GM21786 (cell line): ENCODE data around the gene TUT7.
"Not testable (repeated sequence)": the region's sequence is repeated elsewhere in the genome, so short reads cannot be mapped to it uniquely, and the experiment has no call there.

Source experiments
- ATAC-seq: cut with Tn5 transposase; IDR thresholded peaks from one replicate; pipeline ENCODE4 v1.9.1; 2021; ENCODE audit not compliant: unreplicated experiment

Gene TUT7, protein sequence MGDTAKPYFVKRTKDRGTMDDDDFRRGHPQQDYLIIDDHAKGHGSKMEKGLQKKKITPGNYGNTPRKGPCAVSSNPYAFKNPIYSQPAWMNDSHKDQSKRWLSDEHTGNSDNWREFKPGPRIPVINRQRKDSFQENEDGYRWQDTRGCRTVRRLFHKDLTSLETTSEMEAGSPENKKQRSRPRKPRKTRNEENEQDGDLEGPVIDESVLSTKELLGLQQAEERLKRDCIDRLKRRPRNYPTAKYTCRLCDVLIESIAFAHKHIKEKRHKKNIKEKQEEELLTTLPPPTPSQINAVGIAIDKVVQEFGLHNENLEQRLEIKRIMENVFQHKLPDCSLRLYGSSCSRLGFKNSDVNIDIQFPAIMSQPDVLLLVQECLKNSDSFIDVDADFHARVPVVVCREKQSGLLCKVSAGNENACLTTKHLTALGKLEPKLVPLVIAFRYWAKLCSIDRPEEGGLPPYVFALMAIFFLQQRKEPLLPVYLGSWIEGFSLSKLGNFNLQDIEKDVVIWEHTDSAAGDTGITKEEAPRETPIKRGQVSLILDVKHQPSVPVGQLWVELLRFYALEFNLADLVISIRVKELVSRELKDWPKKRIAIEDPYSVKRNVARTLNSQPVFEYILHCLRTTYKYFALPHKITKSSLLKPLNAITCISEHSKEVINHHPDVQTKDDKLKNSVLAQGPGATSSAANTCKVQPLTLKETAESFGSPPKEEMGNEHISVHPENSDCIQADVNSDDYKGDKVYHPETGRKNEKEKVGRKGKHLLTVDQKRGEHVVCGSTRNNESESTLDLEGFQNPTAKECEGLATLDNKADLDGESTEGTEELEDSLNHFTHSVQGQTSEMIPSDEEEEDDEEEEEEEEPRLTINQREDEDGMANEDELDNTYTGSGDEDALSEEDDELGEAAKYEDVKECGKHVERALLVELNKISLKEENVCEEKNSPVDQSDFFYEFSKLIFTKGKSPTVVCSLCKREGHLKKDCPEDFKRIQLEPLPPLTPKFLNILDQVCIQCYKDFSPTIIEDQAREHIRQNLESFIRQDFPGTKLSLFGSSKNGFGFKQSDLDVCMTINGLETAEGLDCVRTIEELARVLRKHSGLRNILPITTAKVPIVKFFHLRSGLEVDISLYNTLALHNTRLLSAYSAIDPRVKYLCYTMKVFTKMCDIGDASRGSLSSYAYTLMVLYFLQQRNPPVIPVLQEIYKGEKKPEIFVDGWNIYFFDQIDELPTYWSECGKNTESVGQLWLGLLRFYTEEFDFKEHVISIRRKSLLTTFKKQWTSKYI (N-terminal part only)

DNA sequence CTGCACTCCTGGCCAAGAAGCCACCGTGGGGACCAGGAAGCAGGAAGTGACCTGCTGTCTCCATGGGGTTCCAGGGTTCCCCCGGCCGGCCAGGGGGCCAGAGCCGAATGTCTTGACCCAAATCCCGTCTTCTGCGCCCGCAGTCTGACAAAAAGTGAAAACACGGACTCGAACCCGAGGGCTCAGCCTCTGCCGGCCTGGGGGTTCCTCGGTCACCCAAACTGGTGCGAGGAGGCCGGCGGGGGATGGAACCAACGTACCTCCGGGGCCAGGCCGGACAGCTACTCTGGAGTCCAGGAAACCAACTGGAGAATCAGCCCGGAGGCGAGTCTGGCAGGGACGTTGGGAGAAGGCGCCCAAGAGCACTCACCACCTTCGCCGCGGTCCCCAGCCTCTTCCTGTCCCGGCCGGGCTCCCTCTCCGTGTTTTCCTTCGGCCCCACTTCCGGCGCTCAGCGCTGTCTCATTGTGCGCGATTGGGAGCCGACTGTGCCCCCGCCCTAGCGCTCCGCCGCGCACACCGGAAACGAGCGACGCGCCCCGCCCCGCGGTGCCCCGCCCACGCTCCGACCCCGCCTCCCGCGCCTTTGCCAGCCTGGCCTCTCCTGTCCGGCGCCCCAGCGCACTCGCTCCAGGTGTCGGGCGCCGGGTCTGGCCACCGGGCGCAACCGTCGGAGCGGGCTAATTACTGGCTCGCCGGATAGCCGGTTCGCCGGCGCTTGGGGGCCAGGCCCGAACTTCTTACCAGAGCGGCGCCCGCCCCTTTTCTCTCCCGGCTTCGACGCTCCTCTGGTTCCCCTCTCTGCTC is at the start of gene TUT7:
TSS of gene TUT7 (minus strand) at position 400 of the 807 bp plus-strand sequence. CDS start 1,211 bp downstream, outside the sequence.
- ATAC-seq, result peak; percentile 73

DNA sequence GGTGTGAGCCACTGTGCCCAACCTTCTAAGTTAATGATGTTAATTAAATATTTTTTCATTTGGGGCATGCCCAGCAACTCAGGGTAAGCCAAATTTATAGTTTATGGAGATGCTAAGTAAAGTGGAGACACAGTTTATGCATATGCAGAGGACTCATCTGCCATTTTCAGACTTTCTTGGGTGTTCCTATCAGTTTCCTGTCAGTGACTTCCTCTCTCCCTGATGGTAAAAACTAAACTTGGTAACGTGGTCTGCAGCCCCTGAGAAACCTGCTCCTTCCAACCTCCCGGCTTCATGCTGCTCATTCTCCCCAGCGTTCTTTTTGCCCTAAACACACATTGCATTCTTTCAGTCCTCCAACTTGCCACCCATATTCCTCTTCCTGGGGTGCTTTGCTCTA is 48.4 kb upstream of the TUT7 start:
- ATAC-seq, result no peak

DNA sequence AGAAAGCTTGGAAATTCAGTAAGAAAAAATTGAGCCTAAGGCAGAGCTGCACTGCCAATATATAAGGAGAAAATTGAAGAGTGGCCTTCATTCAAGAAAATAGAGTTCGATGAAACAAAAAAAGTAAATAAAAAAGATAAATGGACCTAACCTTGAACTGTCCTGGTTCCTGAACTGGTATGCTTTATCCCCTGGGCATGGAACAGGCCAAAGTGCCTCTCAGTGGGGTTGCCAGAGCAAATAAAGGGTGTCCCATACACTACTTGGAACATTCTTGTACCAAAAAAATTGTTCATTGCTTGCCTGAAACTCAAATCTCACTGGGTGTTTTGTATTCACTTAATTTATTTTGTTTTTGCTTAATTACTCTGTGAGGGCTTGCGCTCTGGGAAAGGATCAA is 42.2 kb upstream of the TUT7 start:
- no peak for ATAC-seq

DNA sequence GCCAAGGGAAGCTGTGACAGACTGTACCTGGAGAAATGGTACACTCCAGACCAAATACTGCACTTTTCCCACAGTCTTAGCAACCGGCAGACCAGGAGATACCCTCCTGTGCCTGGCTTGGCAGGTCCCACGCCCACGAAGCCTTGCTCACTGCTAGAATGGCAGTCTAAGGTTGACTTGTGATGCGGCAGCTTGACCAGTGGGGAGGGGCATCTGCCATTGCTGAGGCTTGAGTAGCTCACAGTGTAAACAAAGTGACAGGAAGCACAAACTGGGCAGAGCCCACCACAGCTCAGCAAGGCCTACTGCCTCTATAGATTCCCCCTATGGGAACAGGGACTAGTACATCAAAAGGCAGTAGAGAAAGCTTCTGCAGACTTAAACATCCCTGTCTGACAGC is 36.0 kb upstream of the TUT7 start:
- not testable (repeated sequence) for ATAC-seq

DNA sequence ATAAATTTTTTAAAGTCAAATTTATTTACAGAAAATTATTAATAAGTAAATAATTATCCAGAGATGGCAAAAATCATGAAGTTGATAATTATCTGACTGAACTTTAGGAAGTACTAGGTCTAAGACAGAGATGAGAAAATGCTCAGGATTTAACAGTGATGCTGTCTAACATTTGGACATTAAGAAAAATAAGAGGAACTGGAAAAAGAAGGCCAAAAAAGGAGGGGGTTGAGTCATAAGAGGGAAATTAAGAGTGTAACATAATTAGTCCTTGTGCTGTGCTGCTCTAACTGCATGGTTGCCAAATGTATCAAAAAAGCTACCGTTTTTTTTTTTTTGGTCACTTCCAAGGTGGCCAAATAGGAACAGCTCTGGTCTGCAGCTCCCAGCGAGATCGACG is 35.4 kb upstream of the TUT7 start:
- ATAC-seq, result no peak

DNA sequence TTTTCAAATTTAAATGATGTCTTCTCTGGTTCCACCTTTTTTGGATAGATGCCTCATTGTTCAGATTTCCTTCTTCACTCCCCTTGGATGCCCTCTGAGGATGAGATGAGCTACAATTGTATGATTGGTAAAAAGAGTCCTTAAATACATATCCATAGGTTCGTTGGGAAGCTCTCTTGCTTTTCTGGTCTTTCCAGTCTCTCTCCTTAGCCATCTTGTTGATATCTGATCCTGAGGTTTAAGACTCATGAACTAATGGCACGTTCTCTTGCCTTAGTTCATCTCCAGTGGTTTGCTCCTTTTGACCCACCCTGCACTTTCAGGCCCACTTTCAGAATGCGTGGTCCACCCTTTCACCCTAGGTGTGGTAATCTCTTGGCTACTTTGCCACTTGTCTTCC is 33.2 kb upstream of the TUT7 start:
- ATAC-seq, result no peak

DNA sequence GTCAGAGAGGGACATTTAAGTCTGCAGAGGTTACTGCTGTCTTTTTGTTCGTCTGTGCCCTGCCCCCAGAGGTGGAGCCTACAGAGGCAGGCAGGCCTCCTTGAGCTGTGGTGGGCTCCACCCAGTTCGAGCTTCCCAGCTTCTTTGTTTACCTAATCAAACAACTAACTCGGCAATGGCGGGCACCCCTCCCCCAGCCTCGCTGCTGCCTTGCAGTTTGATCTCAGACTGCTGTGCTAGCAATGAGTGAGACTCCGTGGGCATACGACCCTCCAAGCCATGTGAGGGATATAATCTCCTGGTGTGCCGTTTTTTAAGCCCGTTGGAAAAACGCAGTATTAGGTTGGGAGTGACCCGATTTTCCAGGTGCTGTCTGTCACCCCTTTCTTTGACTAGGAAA is 28.8 kb upstream of the TUT7 start:
- not testable (repeated sequence) for ATAC-seq

DNA sequence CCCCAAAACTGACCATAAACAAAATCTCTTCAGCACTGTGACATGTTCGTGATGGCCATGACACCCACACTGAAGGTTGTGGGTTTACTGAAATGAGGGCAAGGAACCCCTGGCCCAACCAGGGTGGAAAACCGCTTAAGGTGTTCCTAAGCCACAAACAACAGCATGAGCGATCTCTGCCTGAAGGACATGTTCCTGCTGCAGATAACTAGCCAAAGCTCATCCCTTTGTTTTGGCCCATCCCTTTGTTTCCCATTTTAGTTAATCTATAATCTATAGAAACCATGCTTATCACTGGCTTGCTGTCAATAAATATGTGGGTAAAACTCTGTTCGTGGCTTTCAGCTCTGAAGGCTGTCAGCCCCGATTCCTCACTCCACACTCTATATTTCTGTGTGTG is 21.8 kb upstream of the TUT7 start:
- ATAC-seq, result no peak

DNA sequence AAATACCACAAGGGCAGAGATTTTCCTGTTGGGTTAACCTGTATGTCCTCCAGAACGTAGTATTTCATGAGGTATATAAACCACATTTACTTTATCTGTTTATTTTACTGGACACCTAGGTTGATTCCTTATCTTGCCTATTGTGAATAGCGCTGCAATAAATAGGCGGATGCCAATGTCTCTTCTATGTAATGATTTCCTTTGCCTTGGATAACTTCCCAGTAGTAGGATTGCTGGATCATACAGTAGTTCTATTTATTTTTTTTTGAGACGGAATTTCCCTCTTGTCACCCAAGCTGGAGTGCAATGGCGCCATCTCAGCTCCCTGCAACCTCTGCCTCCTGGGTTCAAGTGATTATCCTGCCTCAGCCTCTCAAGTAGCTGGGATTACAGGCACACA is 15.6 kb upstream of the TUT7 start:
- ATAC-seq, result no peak

DNA sequence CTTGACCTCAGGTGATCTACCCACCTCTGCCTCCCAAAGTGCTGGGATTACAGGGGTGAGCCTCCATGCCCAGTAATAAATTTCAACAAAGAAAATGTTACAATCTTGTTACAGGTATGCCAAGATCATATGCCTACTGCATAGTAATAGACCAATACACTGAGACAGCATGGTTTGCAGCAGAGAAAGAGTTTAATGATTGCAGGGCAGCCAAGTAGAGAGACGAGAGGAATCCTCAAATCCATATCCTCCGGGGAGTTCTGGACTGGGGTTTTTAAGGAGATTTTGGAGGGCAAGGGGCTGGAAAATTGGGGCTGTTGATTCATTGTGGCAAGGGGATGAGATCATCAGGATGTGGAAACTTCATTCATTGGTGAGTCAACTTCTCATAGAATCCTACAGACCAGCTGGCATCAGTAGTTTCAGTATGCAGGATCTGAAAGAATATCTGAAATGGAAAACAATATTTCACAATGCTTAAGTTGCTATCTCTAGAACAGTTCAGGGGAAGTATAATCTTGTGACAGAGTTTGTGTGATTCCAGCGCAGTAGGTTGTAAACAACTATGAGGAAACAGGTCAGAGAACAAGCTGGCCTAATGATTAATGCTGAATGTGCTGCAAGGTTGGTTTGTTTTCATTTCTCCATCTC is 14.8 kb upstream of the TUT7 start:
- ATAC-seq, result no peak

DNA sequence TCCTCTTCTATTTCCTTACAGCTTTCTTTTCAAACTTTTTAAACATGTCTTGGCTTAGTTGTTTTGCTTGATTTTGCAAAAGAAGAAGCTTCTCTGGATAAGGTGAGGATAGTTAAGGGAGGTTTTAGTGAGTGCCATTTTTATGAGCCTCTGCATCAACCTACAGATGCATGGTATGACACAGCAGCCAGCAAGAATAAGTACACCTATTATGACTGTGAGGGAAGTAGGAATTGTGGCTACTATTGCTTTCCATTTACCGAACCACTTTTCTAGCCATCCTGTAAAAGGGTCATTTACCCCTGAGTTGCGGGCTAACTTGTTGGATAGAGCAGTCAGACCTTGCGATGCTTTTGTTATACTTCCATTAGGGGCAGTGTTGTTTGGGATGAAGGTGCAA is 7.0 kb upstream of the TUT7 start:
- ATAC-seq, result no peak

DNA sequence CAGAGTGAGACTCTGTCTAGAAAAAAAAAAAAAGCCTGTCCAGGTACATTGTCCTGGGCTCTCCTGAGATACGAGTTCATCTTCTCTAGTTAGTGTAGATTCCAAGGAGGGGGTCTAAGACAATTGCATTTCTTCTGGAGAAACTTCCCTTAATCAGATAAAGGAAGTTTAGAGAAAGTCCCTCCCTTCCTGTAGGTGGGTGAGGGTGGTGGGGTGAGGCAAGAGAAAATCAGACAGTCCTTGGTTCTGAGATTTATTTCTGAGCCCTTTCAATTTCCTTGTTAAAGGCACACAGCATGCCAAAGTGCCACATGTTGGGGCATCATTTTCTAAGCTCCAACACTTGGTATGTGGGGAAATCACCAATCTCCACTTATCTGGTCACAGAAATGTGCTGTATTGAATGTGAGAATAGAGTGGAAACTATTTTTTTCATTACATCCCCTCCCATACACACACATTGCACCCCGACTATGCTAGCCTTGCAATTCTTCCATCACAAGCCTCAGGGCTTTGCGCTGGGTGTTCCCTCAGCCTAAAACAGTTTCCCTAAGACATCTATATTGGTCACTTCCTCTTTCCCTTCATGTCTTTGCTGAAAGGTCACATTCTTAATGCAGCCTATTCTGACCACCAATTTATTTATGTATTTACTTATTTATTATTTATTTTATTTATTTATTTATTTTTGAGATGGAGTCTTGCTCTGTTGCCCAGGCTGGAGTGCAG is 5.1 kb upstream of the TUT7 start:
- no peak for ATAC-seq

DNA sequence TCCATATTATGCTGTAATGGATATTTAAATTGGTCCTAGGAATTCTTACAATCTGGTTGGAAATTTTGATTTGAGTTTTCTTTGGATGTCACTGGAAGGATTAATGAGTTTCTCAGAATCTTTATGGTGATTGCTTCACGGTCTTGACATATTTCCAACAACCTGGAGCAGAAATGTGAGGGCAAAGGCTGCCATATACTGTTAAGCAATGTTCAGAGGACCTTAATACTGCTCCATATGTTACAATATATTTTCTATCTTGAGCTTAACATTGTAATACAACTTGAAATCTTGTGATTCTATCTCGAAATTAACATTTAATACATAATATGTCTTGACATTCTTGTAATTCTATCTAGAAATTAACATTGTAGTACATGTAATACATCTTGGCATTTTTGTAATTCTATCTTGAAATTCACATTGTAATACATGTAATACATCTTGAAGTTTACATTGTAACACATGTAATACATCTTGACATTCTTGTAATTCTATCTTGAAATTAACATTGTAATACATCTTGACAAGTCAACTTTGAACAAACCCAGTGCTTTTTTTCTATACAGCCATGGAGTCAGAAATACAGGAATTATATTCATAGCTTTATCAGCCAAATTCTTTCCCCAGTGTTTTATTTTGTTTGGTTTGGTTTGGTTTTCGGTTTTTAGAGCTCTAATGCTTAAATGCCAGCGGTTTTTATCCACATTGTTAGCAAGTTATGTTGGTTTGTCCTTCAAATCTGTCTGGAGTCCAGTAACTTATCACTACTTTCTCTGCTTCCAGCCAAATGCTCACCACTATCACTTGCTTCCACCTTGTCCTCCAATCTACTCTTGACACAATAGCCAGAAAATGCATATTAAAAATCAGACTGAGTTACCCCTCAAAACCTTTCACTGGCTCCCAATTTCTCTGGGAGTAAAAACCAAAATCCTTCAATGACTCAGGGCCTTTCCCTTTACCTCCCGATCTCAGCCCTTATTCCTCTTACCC is 3.0 kb upstream of the TUT7 start:
- ATAC-seq, result no peak

DNA sequence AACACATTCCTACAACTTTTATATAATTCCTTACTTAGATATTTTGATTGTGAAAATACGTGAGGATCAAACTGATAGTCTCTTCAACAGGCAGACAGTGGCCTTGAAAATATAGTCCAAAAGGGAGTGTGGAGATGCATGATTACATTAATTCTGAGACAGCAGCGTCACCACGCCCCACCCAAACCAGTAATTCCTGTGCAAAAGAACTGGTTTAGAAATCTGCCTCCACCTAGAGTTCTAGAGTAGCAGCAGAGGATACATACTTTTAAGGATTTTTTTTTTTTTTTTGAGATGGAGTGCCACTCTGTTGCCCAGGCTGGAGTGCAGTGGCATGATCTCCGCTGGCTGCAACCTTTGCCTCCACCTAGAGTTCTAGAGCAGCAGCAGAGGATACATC is 1.6 kb upstream of the TUT7 start:
- ATAC-seq, result no peak

DNA sequence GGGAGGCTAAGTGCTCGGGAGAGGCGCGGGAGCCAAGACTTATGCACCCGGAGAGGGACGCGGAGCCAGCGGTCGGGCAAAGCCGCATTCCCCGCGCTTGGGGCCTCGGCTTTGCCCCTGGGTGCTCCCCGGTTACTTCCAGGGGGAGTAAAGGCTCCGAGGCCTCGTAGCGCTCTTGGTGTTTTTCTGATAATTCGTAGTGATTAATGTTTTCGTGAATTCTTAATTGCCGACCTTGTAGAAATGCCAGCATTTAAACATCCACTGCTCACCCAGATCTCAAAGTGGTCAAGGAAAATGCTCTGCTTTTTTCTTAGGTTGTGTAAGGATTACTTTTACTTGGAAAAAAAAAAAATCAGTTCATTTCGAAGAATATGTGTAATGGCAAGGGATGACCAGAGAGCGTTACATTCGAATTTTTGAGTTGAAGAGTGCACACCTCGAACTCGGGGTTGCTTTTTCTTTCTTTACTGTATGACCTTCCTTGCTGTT is 654 bp upstream of the TUT7 start:
- ATAC-seq, result no peak

DNA sequence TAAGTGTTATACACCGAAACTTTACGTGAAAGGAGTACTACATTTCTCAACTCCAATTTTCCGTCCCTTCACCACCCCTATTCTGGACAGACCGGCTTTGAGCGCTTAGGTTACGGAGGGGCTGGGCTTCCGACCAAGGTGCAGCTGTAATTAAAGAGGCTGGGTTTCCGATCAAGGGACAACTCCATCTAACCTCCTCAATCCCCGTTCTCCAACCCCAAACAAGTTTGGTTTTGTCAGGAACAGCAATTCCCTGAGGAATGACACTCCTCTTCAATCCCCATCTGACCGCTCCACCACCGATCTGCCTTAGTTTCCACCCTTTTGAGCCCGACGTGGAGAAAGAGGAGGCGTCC is 577 bp downstream of the TUT7 start:
- ATAC-seq, result no peak

DNA sequence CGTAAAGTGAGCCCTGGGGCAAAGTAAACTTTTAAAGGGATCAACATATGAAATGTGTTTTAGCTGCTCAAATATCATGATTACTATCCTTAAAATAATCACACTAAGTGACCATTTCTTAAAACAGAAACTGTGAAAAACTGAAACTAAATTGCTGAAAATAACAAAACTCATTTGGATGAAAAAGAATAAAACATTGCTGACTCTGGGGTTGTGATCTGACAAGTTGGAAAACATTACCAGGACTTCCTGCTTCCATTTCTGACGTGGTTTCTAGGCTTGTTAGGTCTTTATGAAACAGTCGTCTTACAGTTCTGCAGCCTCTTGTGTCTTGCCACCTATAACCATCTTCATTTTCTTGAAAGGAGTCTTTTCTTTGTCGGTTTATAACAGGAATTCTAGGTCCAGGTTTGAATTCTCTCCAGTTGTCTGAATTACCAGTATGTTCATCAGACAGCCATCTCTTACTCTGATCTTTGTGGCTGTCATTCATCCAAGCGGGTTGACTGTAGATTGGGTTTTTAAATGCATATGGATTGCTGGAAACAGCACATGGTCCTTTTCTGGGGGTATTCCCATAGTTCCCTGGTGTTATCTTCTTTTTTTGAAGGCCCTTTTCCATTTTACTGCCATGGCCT is 1.7 kb downstream of the TUT7 start:
- no peak for ATAC-seq

DNA sequence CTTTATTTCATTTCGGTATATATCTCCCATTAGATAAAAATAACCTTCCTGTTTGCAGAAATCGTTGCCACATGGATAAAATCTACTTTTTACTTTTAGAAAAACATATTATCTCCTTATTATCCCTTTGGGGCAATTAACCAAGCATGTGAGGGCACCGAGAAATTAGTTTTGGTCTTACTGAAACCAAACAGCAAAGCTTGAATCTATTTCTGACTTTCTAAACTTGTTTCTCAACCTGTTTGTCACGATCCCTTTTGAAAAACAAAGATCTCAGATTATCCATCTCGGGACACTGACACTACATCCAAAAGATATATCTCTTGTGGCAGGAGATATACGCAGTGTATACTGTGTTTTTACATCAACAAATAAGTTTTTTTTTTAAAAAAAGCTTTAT is 2.3 kb downstream of the TUT7 start:
- no peak for ATAC-seq
